ENCODE data around the gene PPP4R1.

Gene PPP4R1

DNA sequence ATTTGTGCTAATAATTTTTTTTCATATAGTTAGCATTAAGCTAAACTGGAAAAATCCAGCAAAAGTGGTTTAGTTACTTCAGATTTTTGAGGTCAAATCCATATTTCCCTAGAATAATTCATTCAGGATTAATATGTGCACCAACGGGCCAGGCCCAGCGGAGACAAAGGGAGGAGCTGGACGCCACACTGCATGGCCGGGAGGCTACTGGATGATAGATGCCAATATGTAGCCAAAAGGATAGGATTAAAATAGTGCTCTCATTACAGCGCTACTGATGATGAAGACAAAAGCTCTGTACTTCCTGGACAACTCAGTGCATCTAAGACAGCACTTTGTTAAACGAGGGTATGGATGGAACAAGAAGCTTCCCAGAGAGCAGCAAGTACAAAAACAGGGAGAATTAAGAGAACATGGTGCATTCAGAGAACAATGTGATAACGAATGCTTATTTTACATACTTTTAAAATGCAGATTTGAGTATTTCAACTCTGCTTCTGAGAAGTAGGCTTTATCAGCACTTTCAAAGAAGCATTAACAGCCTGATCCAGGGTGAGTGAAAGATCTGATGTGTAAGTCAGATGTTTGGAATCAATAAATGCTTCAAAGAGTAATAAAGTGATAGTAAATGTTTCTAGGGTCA, 39.8 kb downstream of the PPP4R1 start:
- no peak overlapping the region for H3K4me3 ChIP-seq (ENCODE audit: low read depth, low read length)
- TF ChIP-seq, protein P1, sequence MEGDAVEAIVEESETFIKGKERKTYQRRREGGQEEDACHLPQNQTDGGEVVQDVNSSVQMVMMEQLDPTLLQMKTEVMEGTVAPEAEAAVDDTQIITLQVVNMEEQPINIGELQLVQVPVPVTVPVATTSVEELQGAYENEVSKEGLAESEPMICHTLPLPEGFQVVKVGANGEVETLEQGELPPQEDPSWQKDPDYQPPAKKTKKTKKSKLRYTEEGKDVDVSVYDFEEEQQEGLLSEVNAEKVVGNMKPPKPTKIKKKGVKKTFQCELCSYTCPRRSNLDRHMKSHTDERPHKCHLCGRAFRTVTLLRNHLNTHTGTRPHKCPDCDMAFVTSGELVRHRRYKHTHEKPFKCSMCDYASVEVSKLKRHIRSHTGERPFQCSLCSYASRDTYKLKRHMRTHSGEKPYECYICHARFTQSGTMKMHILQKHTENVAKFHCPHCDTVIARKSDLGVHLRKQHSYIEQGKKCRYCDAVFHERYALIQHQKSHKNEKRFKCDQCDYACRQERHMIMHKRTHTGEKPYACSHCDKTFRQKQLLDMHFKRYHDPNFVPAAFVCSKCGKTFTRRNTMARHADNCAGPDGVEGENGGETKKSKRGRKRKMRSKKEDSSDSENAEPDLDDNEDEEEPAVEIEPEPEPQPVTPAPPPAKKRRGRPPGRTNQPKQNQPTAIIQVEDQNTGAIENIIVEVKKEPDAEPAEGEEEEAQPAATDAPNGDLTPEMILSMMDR (IDR thresholded peaks at IDR 0.05; ENCODE audit: low read depth, low read length), result no peak

DNA sequence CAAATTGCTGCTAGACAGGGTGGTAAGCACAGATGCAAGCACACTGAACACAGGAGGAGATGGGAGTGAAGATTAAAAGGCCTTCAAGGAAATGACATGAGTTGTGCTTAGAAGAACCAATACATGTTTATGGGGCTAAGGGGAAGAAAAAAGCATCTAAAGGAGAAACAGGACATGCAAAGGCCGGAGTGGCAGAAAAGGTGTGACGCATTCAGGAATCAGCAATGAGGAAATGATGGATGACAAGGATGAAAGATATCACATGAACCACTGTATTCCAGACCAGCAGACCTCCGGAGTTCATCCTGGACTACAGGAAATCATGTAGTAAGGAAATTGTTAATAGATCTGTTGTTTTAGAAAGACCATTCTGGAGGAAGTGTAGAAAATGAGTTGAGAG, 42.8 kb downstream of the PPP4R1 start:
- TF ChIP-seq, protein P1 (IDR thresholded peaks at IDR 0.05; ENCODE audit: low read depth, low read length), result no peak
- H3K4me3 ChIP-seq (ENCODE audit: low read depth, low read length), result no peak overlapping the region

DNA sequence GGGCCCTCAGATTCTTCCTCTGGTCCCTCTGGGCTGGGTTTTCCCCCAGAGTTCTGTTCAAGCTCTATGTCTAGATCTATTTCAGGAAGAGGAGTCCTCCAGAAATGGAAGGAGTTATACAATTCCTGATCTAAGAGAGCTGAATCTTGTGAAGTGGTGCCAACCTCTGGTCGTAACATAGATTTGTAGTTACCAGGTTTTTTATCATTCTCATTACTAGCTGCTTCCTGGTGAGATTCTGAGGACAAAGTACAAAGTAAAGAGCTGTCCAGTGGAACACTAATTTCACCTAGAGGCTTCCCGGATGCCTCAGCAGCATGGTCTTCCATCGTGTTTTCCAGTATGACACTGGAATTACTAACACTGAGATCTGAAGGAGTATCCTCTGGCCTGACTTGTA, 44.1 kb downstream of the PPP4R1 start:
- no peak overlapping the region for H3K4me3 ChIP-seq (ENCODE audit: low read depth, low read length)
- TF ChIP-seq, protein P1 (IDR thresholded peaks at IDR 0.05; ENCODE audit: low read depth, low read length), result no peak

DNA sequence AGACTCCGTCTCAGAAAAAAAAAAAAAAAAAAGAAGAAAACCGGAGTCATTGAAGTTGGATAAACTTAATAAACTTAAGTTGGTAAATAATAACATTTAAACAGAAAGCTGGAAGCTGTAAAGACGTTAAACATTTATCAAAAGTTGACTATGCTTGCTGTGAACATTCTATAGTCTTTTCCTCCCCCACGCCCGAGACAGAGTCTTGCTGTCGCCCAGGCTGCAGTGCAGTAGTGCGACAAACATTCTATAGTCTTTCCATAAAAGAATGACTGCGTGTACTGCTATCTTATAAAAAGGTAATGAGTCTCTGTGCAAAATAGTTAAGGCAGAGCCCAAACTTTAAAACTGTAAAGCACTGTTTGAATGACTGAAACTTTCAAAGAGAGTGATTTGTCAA, 45.2 kb downstream of the PPP4R1 start:
- no peak overlapping the region for H3K4me3 ChIP-seq (ENCODE audit: low read depth, low read length)
- TF ChIP-seq, protein P1 (IDR thresholded peaks at IDR 0.05; ENCODE audit: low read depth, low read length), result no peak

DNA sequence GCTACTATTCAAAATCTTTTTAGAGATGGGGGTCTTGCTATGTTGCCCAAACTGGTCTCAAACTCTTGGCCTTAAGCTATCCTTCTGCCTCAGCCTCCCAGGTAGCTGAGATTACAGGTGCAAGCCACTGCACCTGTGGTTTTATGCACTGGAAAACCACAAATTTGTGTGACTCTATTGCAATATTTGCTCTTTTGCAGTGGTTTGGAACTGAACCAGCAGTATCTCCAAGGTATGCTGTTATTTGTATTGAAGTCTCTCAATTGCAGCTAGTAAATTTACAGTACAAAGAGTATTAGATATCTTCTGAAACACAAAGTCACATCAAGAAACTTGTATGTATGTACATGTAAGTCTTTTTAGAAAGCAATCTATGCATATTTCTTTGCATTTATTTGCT, 46.2 kb downstream of the PPP4R1 start:
- TF ChIP-seq, protein P1 (IDR thresholded peaks at IDR 0.05; ENCODE audit: low read depth, low read length), result no peak

DNA sequence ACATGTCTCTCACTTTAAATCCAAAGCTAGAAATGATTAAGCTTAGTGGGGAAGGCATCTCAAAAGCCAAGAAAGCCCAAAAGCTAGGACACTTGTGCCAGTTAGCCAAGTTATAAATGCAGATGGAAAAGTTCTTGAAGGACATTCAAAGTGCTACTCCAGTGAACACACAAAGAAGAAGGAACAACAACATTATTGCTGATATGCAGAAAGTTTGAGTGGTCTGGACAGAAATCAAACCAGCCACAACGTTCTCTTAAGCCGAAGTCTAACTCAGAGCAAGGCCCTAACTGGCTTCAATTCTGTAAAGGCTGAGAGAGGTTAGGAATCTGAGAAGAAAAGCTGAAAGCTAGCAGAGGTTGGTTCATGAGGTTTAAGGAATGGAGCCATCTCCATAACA, 49.0 kb downstream of the PPP4R1 start:
- H3K4me3 ChIP-seq (ENCODE audit: low read depth, low read length), result no peak overlapping the region
- TF ChIP-seq, protein P1 (IDR thresholded peaks at IDR 0.05; ENCODE audit: low read depth, low read length), result no peak

More for the DNA sequence above, 46.2 kb downstream of the PPP4R1 start:
- H3K4me3 ChIP-seq (ENCODE audit: low read depth, low read length), result no peak overlapping the region

DNA sequence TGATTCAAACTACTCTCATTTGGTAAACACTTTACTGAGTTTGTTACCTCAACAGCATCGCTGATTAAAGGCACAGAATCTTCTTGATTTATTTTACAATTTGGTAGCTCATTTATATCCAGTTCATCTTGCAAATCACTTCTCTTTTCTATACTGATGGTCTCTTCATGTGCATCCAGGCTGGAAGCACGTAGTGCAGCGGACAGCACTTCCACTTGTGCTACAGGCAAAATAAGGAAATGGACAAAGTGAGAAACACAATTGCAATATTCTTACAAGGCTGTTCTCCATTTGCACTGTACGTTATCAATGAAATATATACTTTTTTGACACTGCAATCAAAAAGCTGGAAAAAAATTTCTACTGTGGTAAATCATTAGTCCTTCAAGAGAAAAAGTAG, 51.0 kb downstream of the PPP4R1 start:
- no peak overlapping the region for H3K4me3 ChIP-seq (ENCODE audit: low read depth, low read length)
- TF ChIP-seq, protein P1 (IDR thresholded peaks at IDR 0.05; ENCODE audit: low read depth, low read length), result no peak
